ENCODE results near the gene ELL3.

The ELL3 gene

GRCh38 chr15:43799209-43799944 is 22.6 kb upstream of the ELL3 start:
- peaks cover 35 to 65% (median 52%) of the 10 kb centered on the region in 3 donors for H3K36me3 ChIP-seq
- H3K4me1 ChIP-seq: peaks cover 0 to 61% (median 44%) of the 10 kb centered on the region in 4 donors
- H3K27ac ChIP-seq: peak overlapping the region; percentile 79 to 90
- H3K27me3 ChIP-seq: no peaks in the 10 kb centered on the region
- H3K9me3 ChIP-seq: no peaks in the 10 kb centered on the region
- DNase-seq: no peak
- no peak for TF ChIP-seq CTCF (IDR thresholded peaks at IDR 0.05)
- no peak overlapping the region for H3K4me3 ChIP-seq
- intact Hi-C loops (cut with DNase I; ENCODE audit: low total_unique reads): no loop called here

- H3K36me3 ChIP-seq: peaks cover 25 to 47% (median 36%) of the 10 kb centered on the region in 3 donors
These were observed 19.8 kb upstream of the ELL3 start for GRCh38 chr15:43796566-43796965.

GRCh38 chr15:43795997-43796396 is 19.2 kb upstream of the ELL3 start:
- no peak overlapping the region for H3K4me3 ChIP-seq
- no peaks in the 10 kb centered on the region for H3K27me3 ChIP-seq
- H3K27ac ChIP-seq: no peak overlapping the region
- intact Hi-C loops (cut with DNase I; ENCODE audit: low total_unique reads): no loop called here
- peaks cover 25 to 47% (median 36%) of the 10 kb centered on the region in 3 donors for H3K36me3 ChIP-seq
- H3K4me1 ChIP-seq: peaks cover 0 to 70% (median 51%) of the 10 kb centered on the region in 4 donors
- no peak for DNase-seq
- H3K9me3 ChIP-seq: no peaks in the 10 kb centered on the region
- no peak for TF ChIP-seq CTCF (IDR thresholded peaks at IDR 0.05)

More at GRCh38 chr15:43796566-43796965, 19.8 kb upstream of the ELL3 start:
- no peak for TF ChIP-seq CTCF (IDR thresholded peaks at IDR 0.05)
- DNase-seq: no peak
- H3K4me1 ChIP-seq: peaks cover 0 to 76% (median 57%) of the 10 kb centered on the region in 4 donors
- no peaks in the 10 kb centered on the region for H3K27me3 ChIP-seq
- H3K27ac ChIP-seq: no peak overlapping the region
- H3K9me3 ChIP-seq: no peaks in the 10 kb centered on the region
- no peak overlapping the region for H3K4me3 ChIP-seq
- intact Hi-C loops (cut with DNase I; ENCODE audit: low total_unique reads): no loop called here

GRCh38 chr15:43795197-43795596 is 18.4 kb upstream of the ELL3 start:
- TF ChIP-seq CTCF (IDR thresholded peaks at IDR 0.05): no peak
- no peaks in the 10 kb centered on the region for H3K9me3 ChIP-seq
- peaks cover 25 to 47% (median 36%) of the 10 kb centered on the region in 3 donors for H3K36me3 ChIP-seq
- H3K4me1 ChIP-seq: peaks cover 0 to 68% (median 50%) of the 10 kb centered on the region in 4 donors
- no peaks in the 10 kb centered on the region for H3K27me3 ChIP-seq
- no peak overlapping the region for H3K4me3 ChIP-seq
- intact Hi-C loops (cut with DNase I; ENCODE audit: low total_unique reads): no loop called here
- H3K27ac ChIP-seq: peak overlapping the region; percentile 99 to 100
- DNase-seq: no peak

- Histone ChIP-seq H3K27ac (peak overlapping the region; percentile 99 to 100), H3K4me1 (peaks cover 0 to 61% (median 44%) of the 10 kb centered on the region in 4 donors), H3K4me3 (peak overlapping the region in 1 of 2 donors; percentile 97), H3K9me3 (no peaks in the 10 kb centered on the region), H3K36me3 (peaks cover 25 to 44% (median 31%) of the 10 kb centered on the region in 3 donors), H3K27me3 (no peaks in the 10 kb centered on the region)
- no peak for DNase-seq
- no peak for TF ChIP-seq CTCF (IDR thresholded peaks at IDR 0.05)
- intact Hi-C loops (cut with DNase I; ENCODE audit: low total_unique reads): no loop called here
These were observed 17.7 kb upstream of the ELL3 start for GRCh38 chr15:43794269-43795037.

Data from tibial artery (tissue), 4 donors.